Inflammatory macrophage treated with lipopolysaccharide for 1 hour (primary cell): ENCODE data around the gene UPF3A.
A peak's percentile ranks its signal among the peaks of the same experiment; 100 is the strongest.
"Not testable (repeated sequence)": the region's sequence is repeated elsewhere in the genome, so short reads cannot be mapped to it uniquely, and the experiment has no call there.

Source experiments
- DNase-seq, 2 donors: peaks; one replicate each; pipeline ENCODE4 v3.0.0-alpha.2; 2020 to 2022

UPF3A gene

GRCh38 chr13:114264313-114264712 is 17.1 kb upstream of the UPF3A start:
- DNase-seq = not testable (repeated sequence)

- no peak for DNase-seq
These were observed 16.4 kb upstream of the UPF3A start for GRCh38 chr13:114264886-114265611.

DNA sequence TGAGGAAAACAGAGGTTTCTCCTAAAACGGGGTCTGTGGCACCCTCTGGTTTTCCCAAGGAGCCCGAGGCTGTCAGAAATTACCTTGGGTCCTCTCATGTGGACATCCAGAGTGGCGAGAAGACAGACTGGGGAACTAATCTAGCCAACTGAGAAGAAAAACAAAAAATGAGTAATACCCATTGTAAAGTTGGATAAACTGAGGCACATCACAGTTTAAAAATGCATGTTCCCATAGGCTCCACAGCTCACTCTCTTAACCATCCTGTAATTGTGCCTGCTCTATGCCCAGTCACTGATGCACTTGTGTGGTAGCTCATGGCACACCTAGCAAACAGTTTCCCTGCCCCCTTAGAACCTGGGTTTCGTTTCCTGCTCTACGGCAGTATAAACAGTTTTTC is 15.2 kb upstream of the UPF3A start:
- no peak for DNase-seq

GRCh38 chr13:114268344-114269280 is 12.8 kb upstream of the UPF3A start:
- DNase-seq = no peak

DNA sequence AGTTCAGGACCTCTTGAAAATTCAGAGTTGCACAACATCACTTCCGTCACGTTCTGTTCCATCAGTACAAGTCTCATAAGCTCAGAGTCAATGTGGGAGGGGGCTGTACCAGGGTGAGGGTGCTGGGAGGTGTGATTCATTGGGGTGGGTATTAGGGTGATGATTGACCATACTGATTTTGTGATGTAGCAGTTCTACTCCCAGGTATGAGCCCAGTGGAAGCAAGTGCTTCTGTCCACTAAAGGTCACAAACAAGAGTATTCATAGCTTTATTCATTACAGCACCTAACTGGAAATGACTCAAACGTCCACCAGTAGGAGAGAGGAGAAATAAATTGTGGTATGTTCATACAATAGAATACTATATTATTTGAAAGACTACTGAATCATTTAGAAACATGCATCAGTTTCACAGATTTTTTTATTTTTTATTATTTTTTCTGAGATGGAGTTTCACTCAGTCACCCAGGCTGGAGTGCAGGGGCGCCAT is 12.1 kb upstream of the UPF3A start:
- no peak for DNase-seq

- peak in 1 of 2 donors; percentile 13 for DNase-seq
These were observed 8.4 kb upstream of the UPF3A start for GRCh38 chr13:114272977-114273376.

DNA sequence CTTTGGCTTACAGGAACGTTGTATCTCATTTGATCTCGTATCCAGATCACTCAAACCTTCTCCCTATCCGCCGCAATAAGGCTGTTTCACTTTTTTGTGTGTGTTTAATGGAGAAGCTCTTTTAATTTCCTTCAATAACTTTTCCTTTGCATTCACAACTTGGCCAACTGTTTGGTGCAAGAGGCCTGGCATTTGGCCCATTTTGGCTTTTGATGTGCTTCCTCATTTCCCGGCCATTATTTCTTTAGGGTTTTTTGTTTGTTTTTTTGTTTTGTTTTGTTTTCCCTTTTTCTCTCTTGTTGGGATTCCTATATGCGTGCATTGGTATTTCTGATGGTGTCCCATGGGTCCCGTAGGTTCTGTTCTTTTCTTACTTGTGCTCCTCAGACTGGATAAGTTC is 6.1 kb upstream of the UPF3A start:
- peak; percentile 14 to 56 for DNase-seq

DNA sequence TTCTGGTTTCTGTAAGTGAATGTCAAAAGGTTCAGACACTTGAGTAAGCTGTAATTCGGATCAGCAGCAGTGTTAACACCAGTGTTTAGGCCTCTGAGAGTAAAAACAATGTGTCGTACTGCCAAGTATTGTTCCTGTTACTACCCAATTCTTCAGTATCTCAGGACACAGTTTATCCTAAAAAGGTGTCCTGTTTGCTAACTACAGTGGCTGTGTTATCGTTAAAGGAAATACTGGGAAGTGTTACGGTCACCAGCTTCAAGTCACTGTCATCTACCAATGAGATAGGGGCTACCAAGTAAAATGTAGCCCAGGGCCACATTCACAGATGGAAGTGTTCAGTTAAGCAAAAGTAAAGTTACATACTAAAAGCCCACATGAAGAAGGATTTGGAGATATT is 2.3 kb upstream of the UPF3A start:
- no peak for DNase-seq

- DNase-seq = peak; percentile 64 to 84
These were observed 1.5 kb upstream of the UPF3A start for GRCh38 chr13:114279758-114280355.

GRCh38 chr13:114282041-114282670 is 755 bp downstream of the UPF3A start:
- DNase-seq = peak; percentile 63 to 70

- no peak for DNase-seq
These were observed 2.2 kb downstream of the UPF3A start for GRCh38 chr13:114283576-114283975.

DNA sequence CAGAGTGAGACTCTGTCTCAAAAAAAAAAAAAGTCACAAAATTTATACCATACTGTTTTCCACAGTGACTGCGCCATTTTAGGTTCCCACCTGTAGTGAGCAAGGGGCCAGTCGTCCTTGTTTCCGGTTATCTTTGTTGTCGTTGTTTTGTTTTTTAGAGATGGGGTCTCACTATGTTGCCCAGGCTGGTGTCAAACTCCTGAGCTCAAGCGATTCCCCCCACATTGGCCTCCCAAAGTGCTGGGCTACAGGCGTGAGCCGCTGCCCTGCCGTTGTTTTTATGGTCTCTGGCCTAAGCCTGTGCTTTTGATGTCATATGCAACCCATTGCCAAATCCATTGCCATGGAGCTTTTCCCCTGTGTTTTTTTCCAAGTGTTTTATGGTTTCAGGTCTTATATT is 3.3 kb downstream of the UPF3A start:
- no peak for DNase-seq

- no peak for DNase-seq
These were observed 3.9 kb downstream of the UPF3A start for GRCh38 chr13:114285166-114285808.

GRCh38 chr13:114286808-114287207 is 5.4 kb downstream of the UPF3A start:
- no peak for DNase-seq

DNA sequence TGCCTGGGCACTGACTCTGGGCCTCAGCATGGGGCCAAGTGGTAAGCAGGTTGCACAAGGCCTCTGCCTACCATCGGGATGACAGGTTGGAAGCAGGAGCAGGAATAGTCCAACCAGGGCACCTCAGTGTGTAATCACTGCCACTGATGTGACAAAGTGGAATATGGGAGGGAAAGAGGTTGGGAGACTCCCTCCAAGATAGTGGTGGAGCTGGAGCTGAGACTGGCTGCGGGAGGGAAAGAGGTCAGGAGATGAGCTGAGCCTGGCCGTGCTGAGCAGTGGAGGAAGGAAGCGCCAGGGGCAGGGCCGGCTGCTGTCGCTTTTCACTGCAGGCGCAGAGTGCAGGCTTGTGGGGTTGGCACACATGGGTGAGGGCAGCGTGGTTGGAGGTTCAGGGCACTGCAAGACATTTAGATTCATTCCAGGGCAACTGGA is 6.8 kb downstream of the UPF3A start:
- DNase-seq = no peak

- no peak for DNase-seq
These were observed 15.0 kb downstream of the UPF3A start for GRCh38 chr13:114296448-114296847.

DNA sequence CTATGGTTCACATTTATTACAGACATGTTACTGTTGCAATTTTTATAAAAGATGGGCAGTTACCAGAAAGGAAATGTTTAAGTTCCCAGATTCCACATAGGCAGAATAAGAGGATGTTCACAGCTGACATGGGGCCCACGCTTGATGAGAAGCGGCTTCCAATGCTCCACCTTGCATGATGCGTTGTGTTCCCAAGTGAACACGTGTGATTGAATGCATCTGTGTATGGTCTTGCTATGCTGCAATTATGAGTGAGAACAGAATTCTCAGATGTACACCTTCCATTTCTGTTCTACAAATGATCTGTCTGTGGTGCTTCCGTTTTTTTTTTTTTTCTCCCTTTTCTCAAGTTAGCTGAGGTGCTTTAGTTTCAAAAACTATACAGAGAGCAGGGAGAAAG is 15.5 kb downstream of the UPF3A start:
- DNase-seq = no peak

GRCh38 chr13:114298866-114299265 is 17.5 kb downstream of the UPF3A start:
- DNase-seq = no peak

DNA sequence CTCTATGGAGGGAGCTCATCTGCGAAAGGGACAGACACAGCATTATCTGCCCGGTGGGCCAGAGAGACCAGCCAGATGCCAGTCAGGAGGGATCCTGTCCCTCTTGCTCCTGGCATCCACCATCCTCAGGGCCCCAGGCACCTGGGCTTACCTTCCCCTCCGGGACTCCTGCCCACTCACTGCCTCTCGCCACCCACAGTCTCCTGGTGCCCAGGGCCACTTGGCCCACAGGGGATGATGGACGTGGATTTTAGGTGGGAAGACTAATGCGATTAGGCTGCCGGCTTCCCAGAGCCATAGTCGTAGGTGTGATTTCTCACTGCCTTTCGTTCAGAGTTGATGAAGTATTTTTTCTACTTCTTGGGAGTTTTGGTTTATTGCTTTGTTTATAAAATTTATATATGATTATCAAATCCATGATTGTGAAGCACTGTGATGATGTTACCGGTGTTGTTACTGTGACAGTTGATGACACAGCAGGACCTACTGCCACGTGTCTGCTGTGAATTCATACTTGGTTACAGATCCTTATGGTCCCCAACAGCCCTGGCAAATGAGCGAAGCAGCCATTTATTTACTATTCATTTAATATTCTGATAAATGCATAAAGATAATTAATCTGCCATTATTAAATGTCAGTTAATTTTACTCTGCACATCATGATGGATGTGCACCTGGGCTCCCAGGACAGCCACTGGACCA is 18.4 kb downstream of the UPF3A start:
- no peak for DNase-seq

GRCh38 chr13:114303700-114304327 is 22.4 kb downstream of the UPF3A start:
- no peak for DNase-seq

GRCh38 chr13:114304346-114305034 is 23.1 kb downstream of the UPF3A start:
- DNase-seq = no peak
